Smooth muscle cell (in vitro differentiated cells): ENCODE results near the gene TMEM220. TPM values are rescaled to one million over a fixed set of nuclear protein-coding genes. Genes with fewer than 3 reads are reported as not detected.
"Not testable (repeated sequence)": the region's sequence is repeated elsewhere in the genome, so short reads cannot be mapped to it uniquely, and the experiment has no call there.

Experiments used
- DNase-seq: peaks from one replicate; lab custom pipeline; 2025; ENCODE audit not compliant: unreplicated experiment; lab: John Stamatoyannopoulos, UW
- H2AFZ ChIP-seq: fragments of 200-600 bp; sonication (generic); 2 replicates; pipeline ENCODE4 v1.6.0; 2016; ENCODE audit warnings: antibody characterized with exemption, low read depth, mild to moderate bottlenecking
- H3F3A ChIP-seq: fragments of 200-600 bp; sonication (generic); 2 replicates; pipeline ENCODE4 v1.6.0; 2017; ENCODE audit warnings: antibody characterized with exemption, low read depth
- H3K27ac ChIP-seq: fragments of 200-600 bp; sonication (generic); 2 replicates; pipeline ENCODE4 v1.5.1; 2016; ENCODE audit warnings: low read depth, mild to moderate bottlenecking
- H3K27me3 ChIP-seq: fragments of 200-600 bp; sonication (generic); 2 replicates; pipeline ENCODE4 v1.6.1; 2016; ENCODE audit warnings: low read depth, mild to moderate bottlenecking
- H3K36me3 ChIP-seq: fragments of 200-600 bp; sonication (generic); 2 replicates; pipeline ENCODE4 v1.5.1; 2016; ENCODE audit warnings: low read depth
- H3K4me1 ChIP-seq: fragments of 200-600 bp; sonication (generic); 2 replicates; pipeline ENCODE4 v1.5.1; 2016; ENCODE audit warnings: low read depth
- H3K4me2 ChIP-seq: fragments of 200-600 bp; sonication (generic); 2 replicates; pipeline ENCODE4 v1.6.0; 2016; ENCODE audit warnings: mild to moderate bottlenecking
- H3K4me3 ChIP-seq: fragments of 200-600 bp; sonication (generic); 2 replicates; pipeline ENCODE4 v1.5.1; 2016; ENCODE audit warnings: mild to moderate bottlenecking
- H3K79me2 ChIP-seq: fragments of 200-600 bp; sonication (generic); 2 replicates; pipeline ENCODE4 v1.6.0; 2016; ENCODE audit warnings: low read depth, mild to moderate bottlenecking
- H3K9ac ChIP-seq: fragments of 200-600 bp; sonication (generic); 2 replicates; pipeline ENCODE4 v1.6.0; 2016; ENCODE audit warnings: low read depth
- H3K9me3 ChIP-seq: fragments of 200-600 bp; sonication (generic); replicated peaks from 2 replicates; pipeline ENCODE4 v1.5.1; 2016; ENCODE audit warnings: low read depth
- H4K20me1 ChIP-seq: fragments of 200-600 bp; sonication (generic); 2 replicates; pipeline ENCODE4 v1.6.0; 2016; ENCODE audit warnings: low read depth
- CTCF ChIP-seq: fragments of 200-600 bp; sonication (generic); IDR thresholded peaks from 2 replicates; pipeline ENCODE4 v1.5.1; 2017; ENCODE audit warnings: borderline replicate concordance, mild to moderate bottlenecking, antibody characterized with exemption; ENCODE audit not compliant: insufficient read depth, poor library complexity, severe bottlenecking
- WGBS: methylation state at CpG from one replicate; pipeline ENCODE4 v1.1.7; 2016; ENCODE audit warnings: low lambda C conversion rate; 5-methylcytosine and 5-hydroxymethylcytosine counted together
- polyA plus RNA-seq: library from polyadenylated mRNA; unstranded; fragments of >200 nt; fragmentation: Nextera tagmentation; extraction: Ambion mirVana; gene quantifications from 2 replicates; pipeline ENCODE4 v1.2.1, GENCODE V29; 2016
- total RNA-seq: library from RNA; depleted of rRNA; stranded (reverse); fragments of >200 nt; gene quantifications from 2 replicates; pipeline ENCODE4 v1.2.3, GENCODE V29; 2014

Gene TMEM220
- total and polyA plus RNA-seq, 2 experiments from 2014 or later: 3.5 to 5.5 TPM

GRCh38 chr17:10731408-10731879, 1.6 kb upstream of the TMEM220 start:
- 93% methylated on average over 6 of the region's 6 CpGs for WGBS
- Histone ChIP-seq H3K36me3 (no peaks in the 10 kb centered on the region), H2AFZ (no peak overlapping the region), H3K27me3 (no peaks in the 10 kb centered on the region), H3K9ac (no peak overlapping the region), H3K9me3 (no peaks in the 10 kb centered on the region), H4K20me1 (no peaks in the 10 kb centered on the region), H3K27ac (no peak overlapping the region), H3K79me2 (no peaks in the 10 kb centered on the region), H3K4me1 (peaks cover 7% of the 10 kb centered on the region), H3K4me2 (peak overlapping the region; percentile 84), H3K4me3 (peak overlapping the region; percentile 66), H3F3A (peaks cover 4% of the 10 kb centered on the region)
- no peak for DNase-seq
- no peak for TF ChIP-seq CTCF

- H3K4me3 ChIP-seq: peak overlapping the region; percentile 66
- peak overlapping the region; percentile 84 for H3K4me2 ChIP-seq
- H3K4me1 ChIP-seq, H3K9me3 ChIP-seq, H3K79me2 ChIP-seq, H4K20me1 ChIP-seq, H3K36me3 ChIP-seq, H3F3A ChIP-seq, DNase-seq, H3K27me3 ChIP-seq: not testable (repeated sequence)
- peak overlapping the region; percentile 40 for H3K9ac ChIP-seq
- WGBS: 9% methylated on average over 15 of the region's 15 CpGs
- H2AFZ ChIP-seq: peak overlapping the region; percentile 90
- peak overlapping the region; percentile 55 for H3K27ac ChIP-seq
These were observed 424 bp upstream of the TMEM220 start for GRCh38 chr17:10730247-10730646.

- DNase-seq: no peak
- Histone ChIP-seq H3K27ac (no peak overlapping the region), H3K9me3 (no peaks in the 10 kb centered on the region), H3K4me2 (no peak overlapping the region), H3F3A (peaks cover 4% of the 10 kb centered on the region), H4K20me1 (no peaks in the 10 kb centered on the region), H3K36me3 (no peaks in the 10 kb centered on the region), H3K4me3 (no peak overlapping the region), H2AFZ (no peak overlapping the region), H3K9ac (no peak overlapping the region), H3K79me2 (no peaks in the 10 kb centered on the region), H3K27me3 (no peaks in the 10 kb centered on the region), H3K4me1 (peaks cover 7% of the 10 kb centered on the region)
- no peak for TF ChIP-seq CTCF
- WGBS: 95% methylated on average over 10 of the region's 10 CpGs
These were observed 1.4 kb downstream of the TMEM220 start for GRCh38 chr17:10728331-10728892.

GRCh38 chr17:10727192-10727591, 2.6 kb downstream of the TMEM220 start:
- H3K79me2 ChIP-seq: no peaks in the 10 kb centered on the region
- H3K4me3 ChIP-seq: no peak overlapping the region
- no peaks in the 10 kb centered on the region for H3K36me3 ChIP-seq
- H3K4me2 ChIP-seq: no peak overlapping the region
- no peak overlapping the region for H2AFZ ChIP-seq
- WGBS: 78% methylated on average over 5 of the region's 5 CpGs
- H3K27me3 ChIP-seq: no peaks in the 10 kb centered on the region
- no peak overlapping the region for H3K27ac ChIP-seq
- no peak for TF ChIP-seq CTCF
- no peaks in the 10 kb centered on the region for H4K20me1 ChIP-seq
- no peak for DNase-seq
- H3F3A ChIP-seq: peaks cover 4% of the 10 kb centered on the region
- peaks cover 7% of the 10 kb centered on the region for H3K4me1 ChIP-seq
- H3K9me3 ChIP-seq: no peaks in the 10 kb centered on the region
- no peak overlapping the region for H3K9ac ChIP-seq
